ENCODE results near the gene AHDC1. TPM values are rescaled to one million over a fixed set of nuclear protein-coding genes. Genes with fewer than 3 reads are reported as not detected.

The AHDC1 gene
- total and polyA plus RNA-seq, 8 donors = 5.8 to 95.0 (median 19.7) TPM

DNA sequence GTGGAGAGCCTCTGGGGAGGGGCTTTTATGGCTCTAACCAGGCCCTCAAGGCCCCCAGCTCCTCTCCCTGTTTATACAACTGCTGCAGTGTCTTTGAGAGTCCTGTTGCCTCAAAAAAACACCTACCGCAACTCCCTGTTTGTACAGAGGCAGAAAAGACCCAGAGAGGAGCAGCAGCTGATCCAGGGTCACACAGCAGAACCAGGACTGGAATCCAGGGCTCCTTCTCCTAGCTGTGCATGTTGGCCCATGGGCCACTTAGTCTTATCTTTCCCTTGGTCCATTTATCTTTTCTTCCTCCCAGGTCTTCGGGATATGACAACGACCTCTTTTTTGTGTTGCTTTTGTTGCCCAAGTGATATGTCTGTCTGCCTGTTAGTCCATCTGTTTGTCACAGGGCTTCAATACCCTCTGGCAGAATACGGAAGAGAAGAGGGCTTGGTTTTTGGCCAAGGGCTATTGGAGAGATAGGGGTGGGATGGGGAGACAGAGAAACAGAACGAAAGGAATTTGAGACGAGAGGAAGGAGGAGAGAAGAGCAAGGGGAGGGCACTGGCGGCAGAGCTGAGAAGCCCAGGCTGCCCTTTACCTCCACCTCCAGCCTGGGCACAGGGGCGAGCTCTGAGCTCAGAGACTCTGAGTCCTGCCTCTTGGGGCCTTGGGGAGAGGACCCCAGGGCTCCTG lies 80.5 kb downstream of the AHDC1 start:
- H3K4me1 ChIP-seq = peaks cover 80 to 100% (median 90%) of the 10 kb centered on the region in 4 donors
- TF ChIP-seq POLR2AphosphoS5 (IDR thresholded peaks at IDR 0.05) = no peak
- TF ChIP-seq, protein P1, sequence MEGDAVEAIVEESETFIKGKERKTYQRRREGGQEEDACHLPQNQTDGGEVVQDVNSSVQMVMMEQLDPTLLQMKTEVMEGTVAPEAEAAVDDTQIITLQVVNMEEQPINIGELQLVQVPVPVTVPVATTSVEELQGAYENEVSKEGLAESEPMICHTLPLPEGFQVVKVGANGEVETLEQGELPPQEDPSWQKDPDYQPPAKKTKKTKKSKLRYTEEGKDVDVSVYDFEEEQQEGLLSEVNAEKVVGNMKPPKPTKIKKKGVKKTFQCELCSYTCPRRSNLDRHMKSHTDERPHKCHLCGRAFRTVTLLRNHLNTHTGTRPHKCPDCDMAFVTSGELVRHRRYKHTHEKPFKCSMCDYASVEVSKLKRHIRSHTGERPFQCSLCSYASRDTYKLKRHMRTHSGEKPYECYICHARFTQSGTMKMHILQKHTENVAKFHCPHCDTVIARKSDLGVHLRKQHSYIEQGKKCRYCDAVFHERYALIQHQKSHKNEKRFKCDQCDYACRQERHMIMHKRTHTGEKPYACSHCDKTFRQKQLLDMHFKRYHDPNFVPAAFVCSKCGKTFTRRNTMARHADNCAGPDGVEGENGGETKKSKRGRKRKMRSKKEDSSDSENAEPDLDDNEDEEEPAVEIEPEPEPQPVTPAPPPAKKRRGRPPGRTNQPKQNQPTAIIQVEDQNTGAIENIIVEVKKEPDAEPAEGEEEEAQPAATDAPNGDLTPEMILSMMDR (IDR thresholded peaks at IDR 0.05) = no peak
- no peak for TF ChIP-seq EP300 (IDR thresholded peaks at IDR 0.05)
- no peak for TF ChIP-seq POLR2A (IDR thresholded peaks at IDR 0.05)
- H3K36me3 ChIP-seq = no peaks in the 10 kb centered on the region
- H3K27ac ChIP-seq = peak overlapping the region in 4 of 5 donors; percentile 40 to 93 (median 69)
- no peaks in the 10 kb centered on the region for H3K9me3 ChIP-seq
- H3K4me3 ChIP-seq = peak overlapping the region in 3 of 4 donors; percentile 15 to 35 (median 24)
- intact Hi-C loops (cut with DNase I; ENCODE audit: low total_unique reads) = no loop called here
- peak in 1 of 2 donors; percentile 19 for DNase-seq
- no peaks in the 10 kb centered on the region for H3K27me3 ChIP-seq
- WGBS, 5 donors = 53 to 71% (median 64%) methylated on average over 7 to 8 of the region's 8 CpGs

- peak overlapping the region; percentile 34 to 93 (median 63) for H3K27ac ChIP-seq
- intact Hi-C loops (cut with DNase I; ENCODE audit: low total_unique reads) = no loop called here
- DNase-seq = peak; percentile 74 to 91
- TF ChIP-seq, protein P1 (IDR thresholded peaks at IDR 0.05) = peak in 1 of 7 experiments; percentile 2
- no peak for TF ChIP-seq EP300 (IDR thresholded peaks at IDR 0.05)
- TF ChIP-seq POLR2AphosphoS5 (IDR thresholded peaks at IDR 0.05) = peak; percentile 1 to 72 (median 8)
- H3K27me3 ChIP-seq = no peaks in the 10 kb centered on the region
- peaks cover 73 to 100% (median 86%) of the 10 kb centered on the region in 4 donors for H3K4me1 ChIP-seq
- no peaks in the 10 kb centered on the region for H3K9me3 ChIP-seq
- peak overlapping the region; percentile 15 to 35 (median 25) for H3K4me3 ChIP-seq
- no peaks in the 10 kb centered on the region for H3K36me3 ChIP-seq
- WGBS, 5 donors = 12 to 30% (median 17%) methylated on average over 26 to 31 of the region's 31 CpGs
These were observed 81.3 kb downstream of the AHDC1 start for GRCh38 chr1:27522432-27523336.

GRCh38 chr1:27521861-27522431 lies 82.0 kb downstream of the AHDC1 start:
- peak in 1 of 2 donors; percentile 41 for DNase-seq
- Histone ChIP-seq H3K27ac (peak overlapping the region in 4 of 5 donors; percentile 40 to 93 (median 69)), H3K4me3 (peak overlapping the region; percentile 15 to 35 (median 25)), H3K9me3 (no peaks in the 10 kb centered on the region), H3K27me3 (no peaks in the 10 kb centered on the region), H3K4me1 (peaks cover 65 to 99% (median 78%) of the 10 kb centered on the region in 4 donors), H3K36me3 (no peaks in the 10 kb centered on the region)
- TF ChIP-seq POLR2AphosphoS5 (IDR thresholded peaks at IDR 0.05) = peak in 1 of 3 donors; percentile 47
- TF ChIP-seq, protein P1 (IDR thresholded peaks at IDR 0.05) = no peak
- 45 to 63% (median 54%) methylated on average over 9 of the region's 9 CpGs for WGBS, 5 donors
- intact Hi-C loops (cut with DNase I; ENCODE audit: low total_unique reads) = no loop called here

GRCh38 chr1:27521336-27521831 lies 82.6 kb downstream of the AHDC1 start:
- no peak overlapping the region for H3K4me3 ChIP-seq
- WGBS, 5 donors = 32 to 69% (median 56%) methylated on average over 15 to 20 of the region's 20 CpGs

More at GRCh38 chr1:27521336-27521831, 82.6 kb downstream of the AHDC1 start:
- peak overlapping the region in 4 of 5 donors; percentile 0 to 93 (median 58) for H3K27ac ChIP-seq
- DNase-seq = peak in 1 of 2 donors; percentile 65
- intact Hi-C loops (cut with DNase I; ENCODE audit: low total_unique reads) = no loop called here
- peaks cover 62 to 95% (median 74%) of the 10 kb centered on the region in 4 donors for H3K4me1 ChIP-seq
- no peaks in the 10 kb centered on the region for H3K36me3 ChIP-seq
- TF ChIP-seq POLR2A (IDR thresholded peaks at IDR 0.05) (no peak), POLR2AphosphoS5 (IDR thresholded peaks at IDR 0.05) (no peak), EP300 (IDR thresholded peaks at IDR 0.05) (no peak)
- TF ChIP-seq, protein P1 (IDR thresholded peaks at IDR 0.05) = no peak
- H3K9me3 ChIP-seq = no peaks in the 10 kb centered on the region
- H3K27me3 ChIP-seq = no peaks in the 10 kb centered on the region

All from stomach (tissue), 9 donors.